Erythroblast (primary cell): Measurements from ENCODE around the gene MED23.

Experiments used
- GATA1 ChIP-seq: IDR thresholded peaks from 2 replicates; pipeline ENCODE4 v1.6.1; 2011; ENCODE audit warnings: low read depth, mild to moderate bottlenecking, control low read depth, low read length, moderate library complexity
- POLR2A ChIP-seq: IDR thresholded peaks from 2 replicates; pipeline ENCODE4 v1.6.1; 2011; ENCODE audit warnings: mild to moderate bottlenecking, low read length

DNA sequence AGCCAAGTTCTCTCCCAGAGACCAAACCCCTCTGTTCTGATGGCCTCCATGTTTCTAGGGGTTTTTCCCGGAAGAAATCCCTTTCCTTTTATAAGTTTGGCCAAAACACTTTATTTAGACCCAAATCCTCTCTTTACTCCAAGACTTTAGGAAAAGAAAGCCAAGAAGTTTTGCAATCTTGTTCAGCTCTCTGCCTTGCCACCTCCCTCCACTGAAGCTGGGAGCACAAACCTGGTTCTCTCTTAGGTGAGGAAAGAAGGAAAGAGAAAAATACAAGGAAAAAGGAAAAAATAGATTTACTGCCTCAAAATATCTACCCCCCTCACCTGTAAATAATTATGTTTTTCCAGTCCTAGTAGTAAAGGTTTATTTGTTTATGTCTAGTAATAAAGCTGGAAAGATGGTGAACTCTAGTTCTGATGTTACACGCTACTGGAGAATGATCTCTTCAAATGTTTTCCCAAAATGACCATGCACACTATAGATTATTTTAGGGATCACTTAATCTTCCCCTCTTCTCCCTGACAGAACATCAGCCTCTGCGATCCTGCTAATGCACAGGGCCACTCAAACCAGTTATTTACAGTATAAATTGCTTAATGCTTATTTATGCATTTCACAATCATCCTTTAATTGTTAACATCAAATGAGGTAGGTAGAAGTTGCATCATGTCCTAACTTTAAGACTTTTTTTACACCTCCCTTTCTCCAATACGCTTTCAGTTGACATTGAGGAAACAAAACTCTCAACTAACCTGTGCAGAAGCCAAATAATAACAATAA, 65.9 kb downstream of the MED23 start:
- TF ChIP-seq POLR2A (no peak), GATA1 (no peak)
